Forelimb muscle (tissue), 1 donor: ENCODE results near the gene NIPBL. TPM values are rescaled to one million over a fixed set of nuclear protein-coding genes. Genes with fewer than 3 reads are reported as not detected.
"Not testable (repeated sequence)": the region's sequence is repeated elsewhere in the genome, so short reads cannot be mapped to it uniquely, and the experiment has no call there.

Experiments used
- DNase-seq: peaks from one replicate; pipeline ENCODE4 v3.0.0-alpha.2; 2013; ENCODE audit warnings: low read depth
- polyA plus RNA-seq: library from polyadenylated mRNA; unstranded; fragments of 120-200 nt; gene quantifications from one replicate; pipeline ENCODE4 v1.2.1, GENCODE V29; 2013; ENCODE audit not compliant: insufficient read length

NIPBL gene
- polyA plus RNA-seq, 1 donor: 37.2 TPM

- no peak for DNase-seq
Measured at GRCh38 chr5:37090781-37091180, 214.2 kb downstream of the NIPBL start.

GRCh38 chr5:37093795-37094194, 217.2 kb downstream of the NIPBL start:
- DNase-seq: not testable (repeated sequence)

- not testable (repeated sequence) for DNase-seq
Measured at GRCh38 chr5:37099267-37099666, 222.7 kb downstream of the NIPBL start.

GRCh38 chr5:37103302-37103701, 226.7 kb downstream of the NIPBL start:
- DNase-seq: no peak

DNA sequence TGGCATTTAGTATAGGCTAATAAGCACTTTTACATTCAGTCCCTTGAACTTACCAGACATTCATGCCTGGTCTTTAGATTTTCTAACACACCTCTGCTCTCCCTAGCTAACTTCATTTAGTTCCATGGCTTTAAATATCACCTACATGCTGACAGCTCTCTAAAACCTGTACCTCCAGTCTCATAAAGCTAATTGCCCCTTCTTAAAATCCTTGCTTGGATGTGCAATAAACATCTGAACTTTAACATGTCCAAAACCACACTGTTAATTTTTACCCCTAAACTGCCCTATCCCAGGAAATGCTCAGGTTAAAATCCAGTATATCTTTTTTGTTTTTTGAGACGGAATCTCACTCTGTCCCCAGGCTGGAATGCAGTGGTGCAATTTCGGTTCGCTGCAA, 232.8 kb downstream of the NIPBL start:
- no peak for DNase-seq

DNA sequence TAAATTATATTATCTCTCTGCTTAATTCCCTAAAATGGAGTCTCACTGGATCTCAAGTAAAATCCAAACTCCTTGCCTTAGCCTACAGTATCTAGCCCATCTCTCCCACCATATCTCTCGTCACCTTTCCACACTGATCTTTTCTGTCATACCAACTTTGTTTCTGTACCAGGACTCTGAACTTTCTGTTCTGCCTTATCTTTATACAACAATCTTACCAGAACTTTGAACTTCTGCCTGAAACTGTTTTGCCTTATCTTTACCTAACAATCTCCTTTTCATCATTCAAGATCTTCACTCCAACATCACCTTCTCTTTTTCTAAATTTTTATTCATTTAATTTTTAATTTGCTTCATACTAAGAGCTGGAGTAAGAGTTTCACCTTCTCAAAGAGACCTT, 233.6 kb downstream of the NIPBL start:
- DNase-seq: no peak

DNA sequence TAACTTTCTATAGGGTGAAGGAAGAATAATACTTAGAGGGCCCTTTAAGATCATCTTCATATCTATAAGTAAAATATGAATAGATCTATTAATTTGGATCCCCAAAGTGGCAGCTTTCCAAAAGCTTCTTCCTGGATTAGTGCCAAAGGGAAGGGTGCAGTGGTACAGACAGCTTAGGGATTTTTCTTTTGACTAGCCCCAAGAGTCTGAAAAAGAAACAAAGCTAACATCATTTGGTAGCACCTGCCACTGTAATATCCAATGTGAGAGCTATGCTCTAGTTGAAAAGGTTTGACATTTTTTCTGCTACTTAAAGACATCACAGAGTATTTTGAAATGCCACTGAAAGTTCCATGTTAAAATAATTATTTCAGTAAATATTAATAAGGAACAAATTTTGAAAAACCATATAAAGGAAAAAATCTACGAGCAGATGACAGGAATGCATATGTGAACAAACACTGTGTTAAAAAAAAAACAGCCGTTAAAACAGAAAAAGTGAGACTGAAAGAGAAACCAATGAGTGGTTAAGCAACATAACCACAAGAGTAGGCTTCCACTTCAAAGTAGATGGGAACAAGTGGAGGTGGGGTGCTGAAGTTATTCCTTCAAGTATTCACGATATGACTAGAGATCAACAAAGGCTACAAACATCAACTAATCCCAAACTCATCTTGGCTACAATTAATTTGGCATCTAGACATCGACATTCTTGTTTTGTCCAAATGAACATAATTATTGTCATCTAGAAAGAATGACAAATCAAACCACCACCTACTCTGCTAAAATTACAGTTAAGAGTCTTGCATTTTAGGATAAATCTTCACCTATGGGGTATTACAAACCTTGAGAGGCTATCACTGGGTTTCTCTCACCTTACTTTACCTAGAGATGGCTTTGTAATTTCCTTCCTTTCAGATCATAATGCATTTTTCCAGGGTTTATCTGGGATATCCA, 235.1 kb downstream of the NIPBL start:
- DNase-seq: no peak

- DNase-seq: no peak
Measured at GRCh38 chr5:37112383-37112991, 235.9 kb downstream of the NIPBL start.
